H1 (cell line): ENCODE data around the gene DHRS1. TPM values are rescaled to one million over a fixed set of nuclear protein-coding genes. Genes with fewer than 3 reads are reported as not detected.

ENCODE experiments used
- CTCF ChIA-PET: fragments of 300-600 bp; sonication (Branson Sonifier 250); formaldehyde crosslinking; loops from one replicate; lab custom pipeline; 2021; ENCODE audit not compliant: partially characterized antibody; lab: Charles Lee
- POLR2A ChIA-PET: fragments of 300-600 bp; sonication (Branson Sonifier 250); formaldehyde crosslinking; loops from one replicate; lab custom pipeline; 2021; ENCODE audit warnings: inconsistent platforms; ENCODE audit not compliant: partially characterized antibody; lab: Charles Lee
- DNase-seq, 2 experiments: peaks; one replicate each; pipeline versions ENCODE4 v3.0.0 to v3.0.0-alpha.2; 2010 to 2022; ENCODE audit warnings: low spot score in 2 of 2, low read depth in 1 of 2, mixed read lengths in 1 of 2
- FAIRE-seq: peaks from 2 replicates; lab custom pipeline; 2011; peaks lifted over from hg19 to GRCh38; lab: Jason Lieb, UNC
- H2AFZ ChIP-seq: 2 replicates; pipeline ENCODE4 v1.8.1; 2012; ENCODE audit warnings: low read length, inconsistent platforms
- H2AK5ac ChIP-seq: 2 replicates; pipeline ENCODE4 v1.6.1; 2013; ENCODE audit warnings: low read depth, low read length
- H2BK120ac ChIP-seq: replicated peaks from 2 replicates; pipeline ENCODE3; 2013; ENCODE audit warnings: low read depth, low read length, inconsistent platforms
- H2BK12ac ChIP-seq: 2 replicates; pipeline ENCODE4 v1.6.1; 2013; ENCODE audit warnings: low read depth, low read length
- H2BK15ac ChIP-seq: 2 replicates; pipeline ENCODE4 v1.6.1; 2013; ENCODE audit warnings: low read length
- H2BK20ac ChIP-seq: 2 replicates; pipeline ENCODE4 v1.6.1; 2013; ENCODE audit warnings: low read length
- H2BK5ac ChIP-seq: 2 replicates; pipeline ENCODE4 v1.6.1; 2013; ENCODE audit warnings: low read depth, low read length
- H3K14ac ChIP-seq: 2 replicates; pipeline ENCODE4 v1.6.1; 2013; ENCODE audit warnings: inconsistent platforms; ENCODE audit not compliant: insufficient read length
- H3K18ac ChIP-seq: 2 replicates; pipeline ENCODE4 v1.6.1; 2013; ENCODE audit warnings: low read length; ENCODE audit errors: extremely low read depth
- H3K23ac ChIP-seq: 2 replicates; pipeline ENCODE4 v1.6.1; 2013; ENCODE audit warnings: inconsistent platforms; ENCODE audit not compliant: insufficient read length
- H3K23me2 ChIP-seq: 2 replicates; pipeline ENCODE4 v1.6.1; 2013; ENCODE audit warnings: low read depth, low read length
- H3K27ac ChIP-seq: 2 replicates; pipeline ENCODE4 v1.6.1; 2011; ENCODE audit warnings: low read depth, low read length, inconsistent platforms
- H3K27me3 ChIP-seq, 4 experiments: replicated peaks in 1 of 4; 1 replicate in 1 of 4; 2 replicates in 3 of 4; pipeline versions ENCODE4 v1.6.1 to v1.8.1; 2011 to 2013; ENCODE audit warnings: low read length in 3 of 4, mild to moderate bottlenecking in 3 of 4, inconsistent platforms in 2 of 4, mixed read lengths in 2 of 4, moderate library complexity in 1 of 4; ENCODE audit not compliant: control insufficient read depth in 3 of 4, insufficient read depth in 3 of 4; ENCODE audit errors: extremely low read depth in 1 of 4
- H3K36me3 ChIP-seq, 4 experiments: 2 replicates each; pipeline versions ENCODE4 v1.6.1 to v1.8.1; 2011 to 2013; ENCODE audit warnings: mild to moderate bottlenecking in 4 of 4, low read length in 3 of 4, moderate library complexity in 2 of 4, control low read depth in 1 of 4, inconsistent platforms in 1 of 4; ENCODE audit not compliant: insufficient read depth in 4 of 4, control insufficient read depth in 2 of 4
- H3K4ac ChIP-seq: replicated peaks from 2 replicates; pipeline ENCODE3; 2013; ENCODE audit warnings: low read length, low read depth, mixed read lengths, inconsistent platforms; ENCODE audit not compliant: insufficient read length
- H3K4me1 ChIP-seq, 4 experiments: replicated peaks in 1 of 4; 1 replicate in 1 of 4; 2 replicates in 3 of 4; pipeline versions ENCODE4 v1.6.1 to v1.8.1; 2011 to 2013; ENCODE audit warnings: low read length in 3 of 4, inconsistent platforms in 2 of 4, mixed read lengths in 1 of 4; ENCODE audit not compliant: insufficient read depth in 4 of 4, control insufficient read depth in 3 of 4
- H3K4me2 ChIP-seq, 2 experiments: 2 replicates each; pipeline versions ENCODE4 v1.6.1 to v1.8.1; 2011 to 2013; ENCODE audit warnings: low read depth in 2 of 2, low read length in 2 of 2, control low read depth in 1 of 2, inconsistent platforms in 1 of 2, mild to moderate bottlenecking in 1 of 2; ENCODE audit not compliant: insufficient read depth in 1 of 2
- H3K4me3 ChIP-seq, 4 experiments: fragments of 200-600, 300-600 bp in 1 of 4; sonication (generic), shearing (Covaris generic), sonication (Bioruptor Twin) in 1 of 4; 2 replicates each; pipeline versions ENCODE4 v1.5.1 to v1.8.1; 2011 to 2016; ENCODE audit warnings: low read length in 4 of 4, low read depth in 3 of 4, control low read depth in 2 of 4, inconsistent platforms in 2 of 4, mild to moderate bottlenecking in 2 of 4, mixed read lengths in 1 of 4, moderate library complexity in 1 of 4; ENCODE audit not compliant: insufficient read depth in 2 of 4; ENCODE audit errors: extremely low read depth in 1 of 4
- H3K56ac ChIP-seq: replicated peaks from 2 replicates; pipeline ENCODE3; 2013; ENCODE audit warnings: low read depth, mild to moderate bottlenecking, mixed read lengths, low read length, inconsistent platforms; ENCODE audit not compliant: insufficient read length
- H3K79me1 ChIP-seq: 2 replicates; pipeline ENCODE4 v1.6.1; 2013; ENCODE audit warnings: low read depth, low read length, control low read depth
- H3K79me2 ChIP-seq, 2 experiments: 2 replicates each; pipeline versions ENCODE4 v1.6.1 to v1.8.1; 2012 to 2013; ENCODE audit warnings: low read length in 2 of 2, mild to moderate bottlenecking in 2 of 2, inconsistent platforms in 1 of 2; ENCODE audit not compliant: insufficient read depth in 2 of 2, control insufficient read depth in 1 of 2
- H3K9ac ChIP-seq, 4 experiments: replicated peaks in 1 of 4; 1 replicate in 1 of 4; 2 replicates in 3 of 4; pipeline versions ENCODE4 v1.6.1 to v1.8.1; 2011 to 2013; ENCODE audit warnings: low read depth in 3 of 4, low read length in 3 of 4, control low read depth in 2 of 4, mild to moderate bottlenecking in 2 of 4, moderate library complexity in 2 of 4, inconsistent platforms in 1 of 4; ENCODE audit errors: extremely low read depth in 1 of 4
- H3K9me3 ChIP-seq, 2 experiments: 2 replicates each; pipeline versions ENCODE4 v1.6.1 to v1.8.1; 2012 to 2013; ENCODE audit warnings: mild to moderate bottlenecking in 2 of 2, moderate library complexity in 2 of 2, control low read depth in 1 of 2, inconsistent platforms in 1 of 2, low read depth in 1 of 2, low read length in 1 of 2, mixed read lengths in 1 of 2; ENCODE audit not compliant: insufficient read depth in 2 of 2
- H4K20me1 ChIP-seq, 2 experiments: replicated peaks in 1 of 2; 2 replicates each; pipeline versions ENCODE3 to v1.8.1; 2011 to 2013; ENCODE audit warnings: inconsistent platforms in 2 of 2, low read length in 2 of 2, mild to moderate bottlenecking in 1 of 2; ENCODE audit not compliant: insufficient read depth in 2 of 2, control insufficient read depth in 1 of 2
- H4K5ac ChIP-seq: 2 replicates; pipeline ENCODE4 v1.6.1; 2013; ENCODE audit warnings: low read length, low read depth, mixed read lengths, inconsistent platforms; ENCODE audit not compliant: insufficient read length
- H4K8ac ChIP-seq: 2 replicates; pipeline ENCODE4 v1.8.0; 2013; ENCODE audit warnings: mild to moderate bottlenecking, moderate library complexity, low read length, inconsistent platforms; ENCODE audit not compliant: insufficient read depth; ENCODE audit errors: extremely low read depth
- H4K91ac ChIP-seq: replicated peaks from 2 replicates; pipeline ENCODE3; 2013; ENCODE audit warnings: low read length, mixed read lengths, inconsistent platforms; ENCODE audit not compliant: insufficient read length
- CHD2 ChIP-seq: IDR thresholded peaks from 2 replicates; pipeline ENCODE4 v1.6.1; 2012; ENCODE audit warnings: low read length, improper control_type of control experiment
- CREB1 ChIP-seq: IDR thresholded peaks from 2 replicates; pipeline ENCODE4 v1.6.1; 2012; ENCODE audit warnings: inconsistent platforms
- SRF ChIP-seq: IDR thresholded peaks from 2 replicates; pipeline ENCODE4 v1.6.1; 2011; ENCODE audit warnings: mild to moderate bottlenecking, low read depth, low read length, moderate library complexity
- WGBS, 2 experiments: shearing (Covaris generic) in 1 of 2; methylation state at CpG; one replicate each; pipeline versions ENCODE4 v1.1.6 to v1.1.7; 2013 to 2015; ENCODE audit warnings: low lambda C conversion rate in 2 of 2, mixed read lengths in 2 of 2, inconsistent platforms in 1 of 2, low coverage in 1 of 2, missing lambda C conversion rate in 1 of 2; ENCODE audit not compliant: insufficient replicate concordance in 2 of 2, insufficient coverage in 1 of 2, insufficient read length in 1 of 2; ENCODE audit errors: extremely low coverage in 1 of 2, missing lambda C conversion rate in 1 of 2; 5-methylcytosine and 5-hydroxymethylcytosine counted together
- polyA plus RNA-seq, 7 experiments: library from polyadenylated mRNA; depleted of rRNA in 3 of 7; stranded (reverse) in 5 of 7; unstranded in 2 of 7; fragments of >200 nt in 5 of 7; fragments of 200-250 nt in 2 of 7; gene quantifications; 1 replicate in 5 of 7; 2 replicates in 1 of 7; 4 replicates in 1 of 7; pipeline versions ENCODE4 v1.2.1 to v1.2.3, GENCODE V29; 2011 to 2013; ENCODE audit warnings: missing spikeins in 2 of 7, mixed read lengths in 2 of 7
- total RNA-seq: library from RNA; stranded (reverse); fragmentation: NEBNext Ultra II Directional; extraction: Animal tissue kit (Norgen Biotek cat#: 25700); gene quantifications from 2 replicates; pipeline ENCODE4 v1.2.1, GENCODE V29; 2021
- TF ChIP-seq, protein P1 (sequence below), 3 experiments: IDR thresholded peaks; 1 replicate in 2 of 3; 2 replicates in 1 of 3; pipeline versions ENCODE4 v1.5.1 to v1.6.1; 2011; ENCODE audit warnings: low read length in 3 of 3, mild to moderate bottlenecking in 3 of 3, inconsistent platforms in 2 of 3, low read depth in 1 of 3, moderate library complexity in 1 of 3; ENCODE audit not compliant: insufficient read depth in 1 of 3; ENCODE audit errors: control extremely low read depth in 1 of 3
- TF ChIP-seq, protein P2 (sequence below): IDR thresholded peaks from 2 replicates; pipeline ENCODE4 v1.6.1; 2012; ENCODE audit warnings: inconsistent platforms

DHRS1 gene
- total and polyA plus RNA-seq, 2 of the 8 experiments (the other 6 are each of a cell fraction or from before 2014, with no cell fraction given): 8.8 to 31.7 TPM

DNA sequence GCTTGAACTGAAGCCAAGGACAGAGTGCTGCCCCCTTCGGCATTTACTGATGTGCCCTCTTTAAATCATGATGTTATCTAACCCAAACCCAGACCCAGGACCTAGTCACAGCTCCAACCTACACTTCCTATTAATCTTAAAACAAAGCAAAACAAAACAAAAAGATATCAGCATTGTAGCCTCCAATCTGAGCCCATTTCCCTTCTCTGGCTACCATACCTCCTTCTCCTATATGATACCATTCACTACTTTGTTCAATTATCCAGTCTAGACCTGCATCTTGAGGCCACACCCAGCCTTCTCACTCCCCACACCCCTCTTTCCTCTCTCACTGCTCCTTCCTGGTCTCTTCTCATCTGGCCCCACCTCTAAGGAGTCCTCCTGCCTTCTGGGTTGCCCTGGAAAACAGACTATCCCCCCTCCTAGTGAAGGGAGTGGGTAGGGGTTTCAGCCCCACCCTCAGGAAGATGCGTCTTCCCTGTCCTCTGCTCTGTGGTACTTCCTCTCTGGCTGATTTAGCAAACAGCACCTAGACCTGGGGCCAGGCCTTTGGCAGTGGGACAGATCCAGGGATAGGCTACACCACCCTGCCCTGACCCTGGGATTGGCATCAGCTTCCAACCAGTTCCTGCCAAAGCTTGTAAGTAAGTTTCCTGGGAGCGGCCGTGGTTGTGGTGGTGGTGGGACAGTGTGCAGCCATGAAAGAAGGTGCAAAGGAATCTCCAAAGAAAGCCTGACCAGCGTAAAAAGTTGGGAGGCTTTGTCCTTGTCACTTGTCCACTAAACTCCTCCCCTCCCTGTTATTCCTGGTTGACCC, 15.0 kb upstream of the DHRS1 start:
- Histone ChIP-seq H4K5ac (no peak overlapping the region), H3K23me2 (no peaks in the 10 kb centered on the region), H3K9me3 (no peaks in the 10 kb centered on the region; a peak in 1 of 4 replicates), H3K4ac (no peak overlapping the region), H2BK5ac (no peak overlapping the region), H3K79me1 (no peaks in the 10 kb centered on the region), H2BK12ac (no peak overlapping the region), H4K91ac (no peak overlapping the region), H3K27ac (no peak overlapping the region), H3K56ac (no peak overlapping the region), H4K20me1 (peaks cover 2 to 3% of the 10 kb centered on the region in 2 experiments), H4K8ac (no peak overlapping the region), H2BK15ac (no peak overlapping the region), H3K4me1 (no peaks in the 10 kb centered on the region; a peak in 2 of 7 replicates), H3K23ac (no peak overlapping the region), H2AK5ac (no peak overlapping the region), H3K14ac (no peak overlapping the region), H3K4me3 (no peak overlapping the region), H3K4me2 (no peak overlapping the region), H3K27me3 (peaks cover 0 to 33% (median 28%) of the 10 kb centered on the region in 4 experiments; a peak in 6 of 7 replicates), H3K36me3 (peaks cover 0 to 10% (median 0%) of the 10 kb centered on the region in 4 experiments; a peak in 3 of 8 replicates), H3K9ac (no peak overlapping the region), H3K79me2 (no peaks in the 10 kb centered on the region), H3K18ac (no peak overlapping the region), H2BK120ac (no peak overlapping the region), H2AFZ (no peak overlapping the region), H2BK20ac (no peak overlapping the region)
- ChIA-PET CTCF (interaction anchor here (1.0 to 15.8 kb wide), 6 partner anchors 7 to 117 kb away, joined by 3 to 173 read pairs (median 10); partner anchors contain the start of genes ADCY4, CIDEB and TINF2), POLR2A (interaction anchor here (0.9 to 5.1 kb wide), 7 partner anchors 10 to 77 kb away, joined by 3 to 35 read pairs (median 5); partner anchors contain the start of genes DHRS1, NOP9 and RABGGTA)
- DNase-seq (no peak), FAIRE-seq (no peak)
- WGBS, 2 experiments: 93% methylated on average over 5 of the region's 5 CpGs; no CpG with 5 or more reads in 1 of the 2 experiments
- TF ChIP-seq, protein P1, sequence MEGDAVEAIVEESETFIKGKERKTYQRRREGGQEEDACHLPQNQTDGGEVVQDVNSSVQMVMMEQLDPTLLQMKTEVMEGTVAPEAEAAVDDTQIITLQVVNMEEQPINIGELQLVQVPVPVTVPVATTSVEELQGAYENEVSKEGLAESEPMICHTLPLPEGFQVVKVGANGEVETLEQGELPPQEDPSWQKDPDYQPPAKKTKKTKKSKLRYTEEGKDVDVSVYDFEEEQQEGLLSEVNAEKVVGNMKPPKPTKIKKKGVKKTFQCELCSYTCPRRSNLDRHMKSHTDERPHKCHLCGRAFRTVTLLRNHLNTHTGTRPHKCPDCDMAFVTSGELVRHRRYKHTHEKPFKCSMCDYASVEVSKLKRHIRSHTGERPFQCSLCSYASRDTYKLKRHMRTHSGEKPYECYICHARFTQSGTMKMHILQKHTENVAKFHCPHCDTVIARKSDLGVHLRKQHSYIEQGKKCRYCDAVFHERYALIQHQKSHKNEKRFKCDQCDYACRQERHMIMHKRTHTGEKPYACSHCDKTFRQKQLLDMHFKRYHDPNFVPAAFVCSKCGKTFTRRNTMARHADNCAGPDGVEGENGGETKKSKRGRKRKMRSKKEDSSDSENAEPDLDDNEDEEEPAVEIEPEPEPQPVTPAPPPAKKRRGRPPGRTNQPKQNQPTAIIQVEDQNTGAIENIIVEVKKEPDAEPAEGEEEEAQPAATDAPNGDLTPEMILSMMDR (IDR thresholded peaks at IDR 0.05; ENCODE audit: control extremely low read depth in 1 of 3, insufficient read depth in 1 of 3, low read depth in 1 of 3, low read length in 3 of 3): no peak
- TF ChIP-seq SRF (no peak), CREB1 (no peak), CHD2 (no peak)
- TF ChIP-seq, protein P2, sequence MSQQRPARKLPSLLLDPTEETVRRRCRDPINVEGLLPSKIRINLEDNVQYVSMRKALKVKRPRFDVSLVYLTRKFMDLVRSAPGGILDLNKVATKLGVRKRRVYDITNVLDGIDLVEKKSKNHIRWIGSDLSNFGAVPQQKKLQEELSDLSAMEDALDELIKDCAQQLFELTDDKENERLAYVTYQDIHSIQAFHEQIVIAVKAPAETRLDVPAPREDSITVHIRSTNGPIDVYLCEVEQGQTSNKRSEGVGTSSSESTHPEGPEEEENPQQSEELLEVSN: no peak
